ENCODE results near the gene FBN1.

- TF ChIP-seq CTCF (IDR thresholded peaks at IDR 0.05) (peak; percentile 24), EZH2 (IDR thresholded peaks at IDR 0.05) (no peak), EZH2phosphoT487 (IDR thresholded peaks at IDR 0.05) (no peak)
Measured at GRCh38 chr15:48406911-48407310, 238.6 kb downstream of the FBN1 start.

All from neural progenitor cell (in vitro differentiated cells).